ENCODE measurements around the gene INSYN2A. TPM values are rescaled to one million over a fixed set of nuclear protein-coding genes. Genes with fewer than 3 reads are reported as not detected.

INSYN2A gene
- polyA plus RNA-seq, 4 donors: 0.42 to 8.7 (median 3.8) TPM

- no peak for DNase-seq (ENCODE audit: low read depth in 4 of 4, low spot score in 3 of 4)
Observed at GRCh38 chr10:127197154-127197432, 702 bp upstream of the INSYN2A start.

GRCh38 chr10:127195571-127196281, 665 bp downstream of the INSYN2A start:
- DNase-seq (ENCODE audit: low read depth in 4 of 4, low spot score in 3 of 4): no peak

- no peak for DNase-seq (ENCODE audit: low read depth in 4 of 4, low spot score in 3 of 4)
Observed at GRCh38 chr10:127195041-127195506, 1.3 kb downstream of the INSYN2A start.

GRCh38 chr10:127194599-127194998, 1.8 kb downstream of the INSYN2A start:
- no peak for DNase-seq (ENCODE audit: low read depth in 4 of 4, low spot score in 3 of 4)

GRCh38 chr10:127194111-127194510, 2.3 kb downstream of the INSYN2A start:
- no peak for DNase-seq (ENCODE audit: low read depth in 4 of 4, low spot score in 3 of 4)

- no peak for DNase-seq (ENCODE audit: low read depth in 4 of 4, low spot score in 3 of 4)
Observed at GRCh38 chr10:127193125-127193524, 3.3 kb downstream of the INSYN2A start.

GRCh38 chr10:127190427-127190826, 6.0 kb downstream of the INSYN2A start:
- no peak for DNase-seq (ENCODE audit: low read depth in 4 of 4, low spot score in 3 of 4)

GRCh38 chr10:127189226-127189625, 7.2 kb downstream of the INSYN2A start:
- no peak for DNase-seq (ENCODE audit: low read depth in 4 of 4, low spot score in 3 of 4)

- no peak for DNase-seq (ENCODE audit: low read depth in 4 of 4, low spot score in 3 of 4)
Observed at GRCh38 chr10:127186813-127187212, 9.6 kb downstream of the INSYN2A start.

GRCh38 chr10:127184582-127184981, 11.8 kb downstream of the INSYN2A start:
- DNase-seq (ENCODE audit: low read depth in 4 of 4, low spot score in 3 of 4): no peak

GRCh38 chr10:127182161-127182560, 14.2 kb downstream of the INSYN2A start:
- DNase-seq (ENCODE audit: low read depth in 4 of 4, low spot score in 3 of 4): no peak

- no peak for DNase-seq (ENCODE audit: low read depth in 4 of 4, low spot score in 3 of 4)
Observed at GRCh38 chr10:127179612-127180250, 16.7 kb downstream of the INSYN2A start.

GRCh38 chr10:127176649-127177048, 19.7 kb downstream of the INSYN2A start:
- DNase-seq (ENCODE audit: low read depth in 4 of 4, low spot score in 3 of 4): no peak

GRCh38 chr10:127175357-127176110, 20.9 kb downstream of the INSYN2A start:
- DNase-seq (ENCODE audit: low read depth in 4 of 4, low spot score in 3 of 4): no peak

GRCh38 chr10:127174866-127175265, 21.5 kb downstream of the INSYN2A start:
- DNase-seq (ENCODE audit: low read depth in 4 of 4, low spot score in 3 of 4): no peak

GRCh38 chr10:127168261-127168660, 28.1 kb downstream of the INSYN2A start:
- no peak for DNase-seq (ENCODE audit: low read depth in 4 of 4, low spot score in 3 of 4)

- no peak for DNase-seq (ENCODE audit: low read depth in 4 of 4, low spot score in 3 of 4)
Observed at GRCh38 chr10:127162841-127163240, 33.5 kb downstream of the INSYN2A start.

- DNase-seq (ENCODE audit: low read depth in 4 of 4, low spot score in 3 of 4): no peak
Observed at GRCh38 chr10:127161482-127161881, 34.9 kb downstream of the INSYN2A start.

GRCh38 chr10:127159648-127160245, 36.6 kb downstream of the INSYN2A start:
- no peak for DNase-seq (ENCODE audit: low read depth in 4 of 4, low spot score in 3 of 4)

GRCh38 chr10:127158662-127159061, 37.7 kb downstream of the INSYN2A start:
- no peak for DNase-seq (ENCODE audit: low read depth in 4 of 4, low spot score in 3 of 4)

GRCh38 chr10:127157506-127158200, 38.7 kb downstream of the INSYN2A start:
- DNase-seq (ENCODE audit: low read depth in 4 of 4, low spot score in 3 of 4): peak; percentile 14 to 46 (median 26)
